Right renal cortex interstitium (tissue), 3 donors: Measurements from ENCODE around the gene SERAC1. TPM values are rescaled to one million over a fixed set of nuclear protein-coding genes. Genes with fewer than 3 reads are reported as not detected.
"Not testable (repeated sequence)": the region's sequence is repeated elsewhere in the genome, so short reads cannot be mapped to it uniquely, and the experiment has no call there.

Source experiments
- DNase-seq, 3 donors: peaks; one replicate each; pipeline ENCODE4 v3.0.0-alpha.2; 2013; ENCODE audit warnings: low read depth in 3 of 3, low spot score in 2 of 3
- polyA plus RNA-seq, 3 donors: library from polyadenylated mRNA; unstranded; fragments of 120-200 nt; gene quantifications; one replicate each; pipeline ENCODE4 v1.2.1, GENCODE V29; 2013; ENCODE audit not compliant: insufficient read length in 3 of 3

Gene SERAC1
- 10 to 100 TPM; 12.7 to 18.5 (median 13.9) TPM for polyA plus RNA-seq

DNA sequence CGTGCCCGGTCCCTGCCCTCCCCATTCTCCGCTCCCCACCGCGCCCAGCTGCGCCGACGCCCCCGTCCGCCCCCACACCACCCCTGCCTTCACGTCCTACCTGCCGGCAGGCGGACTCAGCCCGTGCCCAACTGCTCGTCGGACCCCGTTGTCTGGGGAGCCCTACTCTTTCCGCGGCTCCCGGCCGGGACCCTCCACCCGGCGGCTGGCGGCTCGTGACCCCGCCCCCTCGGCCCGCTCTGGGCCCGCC is at the start of gene SERAC1:
TSS of gene SERAC1 (minus strand) at position 223 of the 250 bp plus-strand sequence. CDS start 9,899 bp downstream, outside the sequence.
- no peak for DNase-seq

DNA sequence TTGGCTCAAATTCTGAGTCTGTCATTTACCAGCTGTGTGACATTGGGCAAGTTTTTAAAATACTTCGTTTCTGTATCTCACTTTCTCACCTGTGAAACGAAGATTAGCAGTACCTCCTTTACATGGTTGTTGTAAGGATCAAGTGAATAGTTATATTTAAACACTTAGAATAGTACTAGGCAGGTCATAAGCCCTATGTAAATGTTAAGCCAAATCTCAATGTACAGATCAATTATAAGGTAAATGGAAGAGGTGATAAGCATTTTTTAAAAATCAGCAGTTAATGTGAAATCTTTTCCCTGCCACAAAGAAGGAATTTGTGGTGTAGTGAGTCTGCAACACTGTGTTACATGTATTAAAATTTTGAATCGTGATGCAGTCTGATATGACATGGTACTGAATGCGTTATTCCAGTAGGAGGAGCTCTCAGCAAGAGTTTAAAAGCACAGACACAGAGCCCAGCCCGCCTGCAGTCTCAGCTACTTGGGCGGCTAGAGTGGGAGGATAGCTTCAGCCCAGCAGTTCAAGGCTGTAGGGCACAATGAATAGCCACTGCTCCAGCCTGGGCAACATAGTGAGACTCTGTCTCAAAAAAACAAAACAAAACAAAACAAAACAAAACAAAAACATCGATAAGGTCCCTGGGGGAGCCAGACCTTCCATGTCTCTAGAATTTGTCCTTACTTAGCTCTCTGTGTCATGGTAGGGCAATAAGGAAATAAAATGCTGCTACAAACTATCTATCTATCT is 46.0 kb upstream of the SERAC1 start:
- no peak for DNase-seq

- DNase-seq: no peak
These were observed 43.4 kb upstream of the SERAC1 start for GRCh38 chr6:158211273-158212055.

DNA sequence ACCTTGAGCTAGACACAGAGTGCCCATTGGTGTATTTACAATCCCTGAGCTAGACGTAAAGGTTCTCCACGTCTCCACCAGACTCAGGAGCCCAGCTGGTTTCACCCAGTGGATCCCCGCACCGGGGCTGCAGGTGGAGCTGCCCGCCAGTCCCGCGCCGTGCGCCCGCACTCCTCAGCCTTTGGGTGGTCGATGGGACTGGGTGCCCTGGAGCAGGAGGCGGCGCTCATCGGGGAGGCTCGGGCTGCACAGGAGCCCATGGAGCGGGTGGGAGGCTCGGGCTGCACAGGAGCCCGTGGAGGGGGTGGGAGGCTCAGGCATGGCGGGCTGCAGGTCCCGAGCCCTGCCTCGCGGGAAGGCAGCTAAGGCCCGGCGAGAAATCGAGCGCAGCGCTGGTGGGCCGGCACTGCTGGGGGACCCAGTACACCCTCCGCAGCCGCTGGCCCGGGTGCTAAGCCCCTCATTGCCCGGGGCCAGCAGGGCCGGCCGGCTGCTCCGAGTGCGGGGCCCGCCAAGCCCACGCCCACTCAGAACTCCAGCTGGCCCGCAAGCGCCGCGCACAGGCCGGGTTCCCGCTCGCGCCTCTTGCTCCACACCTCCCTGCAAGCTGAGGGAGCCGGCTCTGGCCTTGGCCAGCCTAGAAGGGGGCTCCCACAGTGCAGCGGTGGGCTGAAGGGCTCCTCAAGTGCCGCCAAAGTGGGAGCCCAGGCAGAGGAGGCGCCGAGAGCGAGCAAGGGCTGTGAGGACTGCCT is 41.7 kb upstream of the SERAC1 start:
- DNase-seq: not testable (repeated sequence)

GRCh38 chr6:158208226-158209030 is 40.4 kb upstream of the SERAC1 start:
- DNase-seq: not testable (repeated sequence)

DNA sequence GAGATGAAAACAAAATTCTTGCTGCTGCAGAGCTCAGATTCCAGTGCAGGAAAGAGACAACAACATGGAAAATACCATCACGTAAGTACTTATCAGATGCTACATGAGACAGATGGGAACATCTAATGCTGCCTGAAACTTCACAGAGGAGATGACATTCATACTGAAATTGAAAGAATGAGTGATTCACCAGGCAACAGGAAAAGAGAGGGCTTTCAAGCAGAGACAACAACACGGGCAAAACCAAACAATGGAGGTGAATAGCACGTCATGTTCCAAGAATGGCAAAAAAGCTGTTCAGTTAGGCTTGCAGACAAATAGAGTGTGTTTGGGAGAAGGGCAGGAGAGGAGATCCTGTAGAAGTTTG is 39.3 kb upstream of the SERAC1 start:
- DNase-seq: no peak

DNA sequence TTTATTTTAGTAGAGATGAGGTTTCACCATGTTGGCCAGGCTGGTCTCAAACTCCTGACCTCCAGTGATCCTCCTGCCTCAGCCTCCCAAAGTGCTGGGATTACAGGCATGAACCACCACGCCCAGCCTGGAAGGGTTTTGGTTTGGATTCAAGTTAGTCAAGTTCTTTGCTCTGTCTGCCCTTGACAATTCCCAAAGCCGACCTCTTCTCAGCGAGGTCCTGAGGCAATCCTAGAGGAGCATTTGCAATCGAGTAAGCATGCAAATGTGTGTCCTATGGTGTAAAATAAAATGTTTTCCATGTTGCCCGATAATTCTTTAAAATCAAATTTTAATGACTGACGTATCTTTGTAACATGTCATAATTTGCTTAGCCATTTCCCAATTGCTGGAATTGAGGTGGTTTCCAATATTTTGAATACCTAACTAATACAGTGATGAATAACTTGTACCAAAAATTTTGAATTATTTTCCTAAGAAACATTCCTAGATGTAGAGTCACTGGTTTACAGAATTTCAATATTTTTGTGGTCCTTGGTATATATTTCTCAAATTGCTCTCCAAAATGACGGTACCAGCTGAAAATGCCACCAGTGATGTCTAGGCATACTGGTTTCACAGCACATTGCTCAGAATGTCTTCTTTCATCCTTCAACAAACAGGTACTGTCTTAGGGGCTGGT is 38.8 kb upstream of the SERAC1 start:
- DNase-seq: no peak

GRCh38 chr6:158205169-158205944 is 37.3 kb upstream of the SERAC1 start:
- DNase-seq: no peak

- DNase-seq: no peak
These were observed 30.4 kb upstream of the SERAC1 start for GRCh38 chr6:158198461-158198860.

DNA sequence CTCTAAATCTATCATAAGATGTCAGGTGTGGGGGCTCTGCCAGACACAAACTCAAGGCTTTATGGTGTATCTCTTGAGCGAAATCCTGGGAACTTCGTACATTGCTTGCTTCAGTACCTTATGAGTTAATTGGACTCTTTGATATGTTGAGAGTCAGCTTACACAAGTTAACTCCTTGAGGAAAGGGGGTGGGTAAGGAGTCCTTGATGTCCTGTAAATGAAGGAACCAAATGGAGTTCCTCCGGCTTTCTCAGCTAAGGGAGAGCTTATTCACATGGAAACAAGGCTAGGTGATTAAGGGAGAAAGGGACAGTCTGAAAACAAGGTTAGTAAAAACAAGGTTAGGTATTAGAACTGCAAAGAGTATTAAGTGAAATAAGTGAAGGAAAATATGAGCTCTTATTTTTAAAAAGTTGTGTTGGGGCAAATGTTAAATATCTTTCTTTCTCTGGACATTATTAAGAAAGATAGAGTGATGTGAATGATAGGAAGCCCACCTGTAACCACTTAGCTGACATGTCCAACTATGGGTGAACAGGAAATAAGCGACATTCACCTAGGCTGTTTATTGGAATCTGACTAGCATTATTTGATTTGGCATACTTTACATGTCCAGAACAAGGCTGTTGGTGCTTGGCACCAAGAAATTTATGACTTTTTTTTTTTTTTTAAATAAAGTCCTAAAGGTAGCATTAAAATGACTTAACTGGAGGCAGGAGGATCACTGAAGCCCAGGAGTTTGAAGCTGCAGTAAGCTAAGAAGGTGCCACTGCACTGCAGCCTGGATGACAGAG is 26.6 kb upstream of the SERAC1 start:
- DNase-seq: no peak

- no peak for DNase-seq
These were observed 23.7 kb upstream of the SERAC1 start for GRCh38 chr6:158191761-158192160.

DNA sequence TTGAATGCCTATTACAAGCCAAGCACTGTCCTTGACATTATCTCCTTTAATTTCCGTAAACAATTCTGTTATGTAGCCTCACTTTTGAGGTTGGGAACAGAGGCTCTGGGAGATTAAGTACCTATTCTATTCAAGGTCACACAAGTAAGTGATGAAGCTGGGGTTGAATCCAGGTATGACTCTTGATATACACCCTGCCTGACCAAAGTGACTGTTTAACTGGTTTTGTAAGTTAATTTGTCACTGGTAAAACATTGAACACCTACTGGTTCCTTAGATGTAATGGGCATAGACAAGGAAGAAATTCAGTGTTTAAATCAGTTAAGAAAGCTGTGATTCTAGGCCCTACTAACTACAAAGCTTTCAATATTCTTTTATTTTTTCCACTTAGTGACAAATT is 23.0 kb upstream of the SERAC1 start:
- no peak for DNase-seq

GRCh38 chr6:158188591-158188990 is 20.5 kb upstream of the SERAC1 start:
- DNase-seq: no peak

- no peak for DNase-seq
These were observed 17.8 kb upstream of the SERAC1 start for GRCh38 chr6:158185729-158186456.

DNA sequence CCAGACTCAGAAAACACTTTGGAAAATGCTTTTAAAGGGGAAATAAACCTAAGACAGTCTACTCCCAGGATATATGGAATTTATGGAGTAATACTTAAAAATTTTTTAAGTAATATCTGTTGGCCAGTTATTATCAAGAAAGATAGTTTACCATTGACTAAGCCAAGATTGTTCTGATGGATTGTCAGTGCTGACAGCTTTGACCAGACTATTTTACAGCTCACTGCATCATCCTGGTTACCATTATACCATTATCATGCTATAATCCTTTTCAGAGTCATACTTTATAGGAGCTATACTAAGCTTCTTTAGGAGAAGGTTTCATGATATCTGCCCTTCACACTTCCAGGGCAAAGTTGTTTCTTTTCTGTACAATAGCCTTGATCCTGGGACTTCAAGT is 16.5 kb upstream of the SERAC1 start:
- no peak for DNase-seq

GRCh38 chr6:158183174-158183972 is 15.3 kb upstream of the SERAC1 start:
- not testable (repeated sequence) for DNase-seq

DNA sequence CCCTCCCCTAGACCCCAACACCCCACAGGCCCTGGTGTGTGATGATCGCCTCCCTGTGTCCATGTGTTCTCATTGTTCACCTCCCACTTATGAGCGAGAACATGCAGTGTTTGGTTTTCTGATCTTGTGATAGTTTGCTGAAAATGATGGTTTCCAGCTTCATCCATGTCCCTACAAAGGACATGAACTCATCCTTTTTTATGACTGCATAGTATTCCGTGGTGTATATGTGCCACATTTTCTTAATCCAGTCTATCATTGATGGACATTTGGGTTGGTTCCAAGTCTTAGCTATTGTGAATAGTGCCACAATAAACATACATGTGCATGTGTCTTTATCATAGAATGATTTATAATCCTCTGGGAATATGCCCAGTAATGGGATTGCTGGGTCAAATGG is 9.7 kb upstream of the SERAC1 start:
- DNase-seq: not testable (repeated sequence)
